ENCODE measurements around the gene CYB5RL. TPM values are rescaled to one million over a fixed set of nuclear protein-coding genes. Genes with fewer than 3 reads are reported as not detected.

The CYB5RL gene
- total and polyA plus RNA-seq, 2 donors (not counting 3 experiments of a cell fraction or from before 2014, with no cell fraction given) = 5.8 to 8.6 TPM

DNA sequence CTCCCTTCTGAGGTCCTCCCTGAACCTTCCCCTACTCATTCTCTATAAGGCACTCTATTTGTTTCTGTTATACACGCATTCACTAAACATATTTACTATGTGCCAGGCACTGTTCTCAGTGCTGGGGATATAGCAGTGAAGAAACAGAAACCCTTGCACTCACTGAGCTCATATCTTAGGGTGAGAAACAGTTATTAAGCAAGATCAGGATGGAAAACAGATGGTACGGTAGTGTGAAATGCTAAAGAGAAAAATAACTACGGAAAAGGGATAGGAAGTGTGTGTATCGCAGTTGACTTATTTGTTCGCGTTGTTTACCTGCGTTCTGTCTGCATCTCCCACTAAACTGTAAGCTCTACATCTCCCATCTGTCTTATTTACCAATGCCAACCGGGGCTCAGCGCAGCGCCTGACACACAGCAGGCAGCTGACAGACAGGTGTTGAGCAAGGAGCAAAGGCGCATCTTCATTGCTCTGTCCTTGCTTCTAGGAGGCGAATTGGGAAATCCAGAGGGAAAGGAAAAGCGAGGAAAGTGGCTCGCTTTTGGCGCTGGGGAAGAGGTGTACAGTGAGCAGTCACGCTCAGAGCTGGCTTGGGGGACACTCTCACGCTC is 572 bp downstream of the CYB5RL start:
- TF ChIP-seq POLR2AphosphoS5 (IDR thresholded peaks at IDR 0.05; ENCODE audit: insufficient read depth, low read depth, low read length) = no peak
- TF ChIP-seq POLR2A (IDR thresholded peaks at IDR 0.05; ENCODE audit: low read depth, low read length) = no peak
- no peak for TF ChIP-seq JUN (IDR thresholded peaks at IDR 0.05; ENCODE audit: borderline replicate concordance, insufficient read depth, insufficient read length, low read depth)
- no peak for TF ChIP-seq EZH2 (IDR thresholded peaks at IDR 0.05; ENCODE audit: borderline replicate concordance, low read depth, low read length, severe bottlenecking)
- no peak for TF ChIP-seq MAX (IDR thresholded peaks at IDR 0.05; ENCODE audit: insufficient read depth, insufficient read length)
- no peak for TF ChIP-seq FOS (IDR thresholded peaks at IDR 0.05; ENCODE audit: borderline replicate concordance, insufficient read depth, low read length)
- TF ChIP-seq, protein P1, sequence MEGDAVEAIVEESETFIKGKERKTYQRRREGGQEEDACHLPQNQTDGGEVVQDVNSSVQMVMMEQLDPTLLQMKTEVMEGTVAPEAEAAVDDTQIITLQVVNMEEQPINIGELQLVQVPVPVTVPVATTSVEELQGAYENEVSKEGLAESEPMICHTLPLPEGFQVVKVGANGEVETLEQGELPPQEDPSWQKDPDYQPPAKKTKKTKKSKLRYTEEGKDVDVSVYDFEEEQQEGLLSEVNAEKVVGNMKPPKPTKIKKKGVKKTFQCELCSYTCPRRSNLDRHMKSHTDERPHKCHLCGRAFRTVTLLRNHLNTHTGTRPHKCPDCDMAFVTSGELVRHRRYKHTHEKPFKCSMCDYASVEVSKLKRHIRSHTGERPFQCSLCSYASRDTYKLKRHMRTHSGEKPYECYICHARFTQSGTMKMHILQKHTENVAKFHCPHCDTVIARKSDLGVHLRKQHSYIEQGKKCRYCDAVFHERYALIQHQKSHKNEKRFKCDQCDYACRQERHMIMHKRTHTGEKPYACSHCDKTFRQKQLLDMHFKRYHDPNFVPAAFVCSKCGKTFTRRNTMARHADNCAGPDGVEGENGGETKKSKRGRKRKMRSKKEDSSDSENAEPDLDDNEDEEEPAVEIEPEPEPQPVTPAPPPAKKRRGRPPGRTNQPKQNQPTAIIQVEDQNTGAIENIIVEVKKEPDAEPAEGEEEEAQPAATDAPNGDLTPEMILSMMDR (IDR thresholded peaks at IDR 0.05; ENCODE audit: extremely low read depth in 1 of 2, insufficient read depth in 1 of 2, low read depth in 1 of 2, low read length in 2 of 2) = no peak
- no peak for TF ChIP-seq MYC (IDR thresholded peaks at IDR 0.05; ENCODE audit: low read depth, low read length)
- TF ChIP-seq GATA2 (IDR thresholded peaks at IDR 0.05; ENCODE audit: insufficient read depth, insufficient read length, low read depth, low read length) = no peak
- H3K27me3 ChIP-seq (ENCODE audit: control insufficient read depth in 2 of 2, insufficient read depth in 2 of 2, low read length in 2 of 2) = no peaks in the 10 kb centered on the region
- POLR2A ChIA-PET = no interaction called here
- CTCF ChIA-PET = interaction anchor here (1.0 to 2.6 kb wide), 10 partner anchors 11 to 300 kb away, joined by 3 to 20 read pairs (median 6); no protein-coding TSS in a partner anchor
- dilution Hi-C loops (cut with MboI; ENCODE audit: extremely low pct_ligation_motif_present, low sequenced_read_pairs) (no loop called here), intact Hi-C loops (cut with micrococcal nuclease) (no loop called here)
- peak overlapping the region; percentile 79 for H3K9ac ChIP-seq (replicated peaks; ENCODE audit: extremely low read depth, insufficient read depth, low read length)
- H3K27ac ChIP-seq (ENCODE audit: insufficient read depth, low read depth, low read length) = no peak overlapping the region
- no peaks in the 10 kb centered on the region for H4K20me1 ChIP-seq (replicated peaks; ENCODE audit: control insufficient read depth, extremely low read depth, insufficient read depth, low read length)
- H3K36me3 ChIP-seq (ENCODE audit: control insufficient read depth in 2 of 2, extremely low read depth in 1 of 2, insufficient read depth in 2 of 2, low read length in 2 of 2) = no peaks in the 10 kb centered on the region
- DNase-seq (ENCODE audit: low read depth, low spot score) = no peak
- H3K4me2 ChIP-seq (ENCODE audit: insufficient read depth, low read length) = peak overlapping the region; percentile 73
- peaks cover 28% of the 10 kb centered on the region for H3K79me2 ChIP-seq (ENCODE audit: control insufficient read depth, insufficient read depth, low read length)
- no peak for FAIRE-seq
- H3K4me1 ChIP-seq (ENCODE audit: control insufficient read depth, extremely low read depth, insufficient read depth, low read length) = peaks cover 19% of the 10 kb centered on the region
- no peaks in the 10 kb centered on the region for H3K9me1 ChIP-seq (replicated peaks; ENCODE audit: control insufficient read depth, extremely low read depth, insufficient read depth, low read length)
- H3K4me3 ChIP-seq (replicated peaks in 1 of 3; ENCODE audit: insufficient read depth in 1 of 3, low read depth in 1 of 3, low read length in 3 of 3) = peak overlapping the region; percentile 58 to 67 (median 58)
- peak overlapping the region; percentile 89 for H2AFZ ChIP-seq (ENCODE audit: low read depth, low read length)
- BruUV-seq (replicated peaks) = TSS peak; percentile 81
- no peaks in the 10 kb centered on the region for H3K9me3 ChIP-seq (replicated peaks; ENCODE audit: control insufficient read depth, insufficient read depth, low read length)

Data from endothelial cell of umbilical vein (primary cell).